K562 (cell line): ENCODE results near the gene BSCL2. TPM values are rescaled to one million over a fixed set of nuclear protein-coding genes. Genes with fewer than 3 reads are reported as not detected.

Source experiments
- BMI1 ChIP-seq: fragments of 150-350 bp; IDR thresholded peaks from 2 replicates; pipeline ENCODE4 v1.6.1; 2014; ENCODE audit warnings: low read length
- ESRRB ChIP-seq: fragments of 250-450 bp; sonication (Bioruptor Pico); IDR thresholded peaks from 2 replicates; pipeline ENCODE4 v1.5.0; 2020; ENCODE audit warnings: mild to moderate bottlenecking, moderate library complexity, borderline replicate concordance
- ETV6 ChIP-seq, 3 experiments: fragments of 150-350 bp in 1 of 3; sonication (generic) in 1 of 3; formaldehyde crosslinking in 1 of 3; IDR thresholded peaks; 2 replicates each; pipeline versions ENCODE4 v1.6.1 to v1.8.0; 2014 to 2022; ENCODE audit warnings: borderline replicate concordance in 2 of 3, low read depth in 2 of 3, antibody characterized with exemption in 1 of 3, low read length in 1 of 3, mild to moderate bottlenecking in 1 of 3, missing genetic modification reagents in 1 of 3
- EWSR1 ChIP-seq: fragments of 450-650 bp; IDR thresholded peaks from 2 replicates; pipeline ENCODE4 v1.6.1; 2018; ENCODE audit warnings: borderline replicate concordance, mild to moderate bottlenecking, low read depth, moderate library complexity; ENCODE audit not compliant: partially characterized antibody
- HOXB6 ChIP-seq: fragments of 250-450 bp; sonication (Bioruptor Pico); IDR thresholded peaks from 2 replicates; pipeline ENCODE4 v1.5.1; 2022; ENCODE audit warnings: mild to moderate bottlenecking, borderline replicate concordance
- KAT7 ChIP-seq: sonication (generic); formaldehyde crosslinking; IDR thresholded peaks from 2 replicates; pipeline ENCODE4 v1.8.0; 2022; ENCODE audit warnings: missing genetic modification reagents, mild to moderate bottlenecking, borderline replicate concordance
- MBD2 ChIP-seq: sonication (generic); IDR thresholded peaks from 2 replicates; pipeline ENCODE4 v1.6.1; 2016; ENCODE audit warnings: low read depth, borderline replicate concordance
- PHF8 ChIP-seq: fragments of 200-600 bp; sonication (generic); IDR thresholded peaks from 2 replicates; pipeline ENCODE4 v1.6.1; 2012; ENCODE audit warnings: mixed run types, mild to moderate bottlenecking, inconsistent platforms, low read length, moderate library complexity, borderline replicate concordance
- PTRF ChIP-seq: fragments of 450-650 bp; IDR thresholded peaks from 2 replicates; pipeline ENCODE4 v1.6.1; 2016; ENCODE audit warnings: mild to moderate bottlenecking, missing genetic modification characterization, missing compliant biosample characterization
- SAP30 ChIP-seq: fragments of 200-600 bp; sonication (generic); IDR thresholded peaks from 2 replicates; pipeline ENCODE4 v1.6.1; 2012; ENCODE audit warnings: borderline replicate concordance, low read depth, mild to moderate bottlenecking, moderate library complexity, low read length, control low read depth, inconsistent platforms; ENCODE audit not compliant: insufficient read depth, poor library complexity, severe bottlenecking
- TOE1 ChIP-seq, 2 experiments: fragments of 450-650 bp in 1 of 2; sonication (generic) in 1 of 2; formaldehyde crosslinking in 1 of 2; IDR thresholded peaks; 2 replicates each; pipeline versions ENCODE4 v1.7.1 to v1.8.0; 2016 to 2022; ENCODE audit warnings: borderline replicate concordance in 2 of 2, mild to moderate bottlenecking in 2 of 2, antibody characterized with exemption in 1 of 2, inconsistent platforms in 1 of 2, low read depth in 1 of 2, missing genetic modification reagents in 1 of 2, moderate library complexity in 1 of 2
- ZNF217 ChIP-seq: sonication (generic); formaldehyde crosslinking; IDR thresholded peaks from 2 replicates; pipeline ENCODE4 v1.8.0; 2022; ENCODE audit warnings: mild to moderate bottlenecking, missing genetic modification reagents
- ZNF324 ChIP-seq: fragments of 250-450 bp; sonication (Bioruptor Pico); IDR thresholded peaks from 2 replicates; pipeline ENCODE4 v1.4.0; 2020; ENCODE audit warnings: mild to moderate bottlenecking
- polyA plus RNA-seq, 8 experiments: library from polyadenylated mRNA; depleted of rRNA in 4 of 8; stranded (reverse) in 5 of 8; unstranded in 3 of 8; fragments of >200 nt; fragmentation: Nextera tagmentation in 2 of 8; fragmentation: Illumina TruSeq in 1 of 8; extraction: Ambion mirVana in 2 of 8; extraction: Trizol in 1 of 8; gene quantifications; 2 replicates each; pipeline versions ENCODE4 v1.2.1 to v1.2.3, GENCODE V29; 2011 to 2014; ENCODE audit warnings: inconsistent platforms in 1 of 8, missing spikeins in 1 of 8
- total RNA-seq, 7 experiments: library from RNA; depleted of rRNA in 6 of 7; stranded (reverse); fragments of >200 nt in 6 of 7; fragmentation: Illumina TruSeq in 2 of 7; extraction: Trizol in 2 of 7; gene quantifications; 2 replicates each; pipeline versions ENCODE4 v1.2.1 to v1.2.3, GENCODE V29; 2011 to 2021; ENCODE audit warnings: low replicate concordance in 1 of 7
- TF ChIP-seq, protein P1 (sequence below), 3 experiments: IDR thresholded peaks in 2 of 3; conservative IDR thresholded peaks in 1 of 3; 2 replicates each; pipeline ENCODE4 v1.5.1; 2011 to 2012; ENCODE audit warnings: low read length in 3 of 3, mild to moderate bottlenecking in 3 of 3, control low read depth in 2 of 3, improper control_type of control experiment in 1 of 3, inconsistent platforms in 1 of 3, low read depth in 1 of 3, mixed read lengths in 1 of 3, moderate library complexity in 1 of 3; ENCODE audit not compliant: insufficient read depth in 2 of 3
- TF ChIP-seq, protein P2 (sequence below): fragments of 250-450 bp; sonication (Bioruptor Pico); IDR thresholded peaks from 2 replicates; pipeline ENCODE4 v1.4.0; 2020; ENCODE audit warnings: mild to moderate bottlenecking, moderate library complexity
- TF ChIP-seq, protein P3 (sequence below): sonication (generic); formaldehyde crosslinking; IDR thresholded peaks from 2 replicates; pipeline ENCODE4 v1.8.0; 2022; ENCODE audit warnings: mild to moderate bottlenecking, low read depth, missing genetic modification reagents
- TF ChIP-seq, protein P4 (sequence below): IDR thresholded peaks from 2 replicates; pipeline ENCODE4 v1.6.1; 2011; ENCODE audit warnings: borderline replicate concordance, low read depth, mild to moderate bottlenecking, moderate library complexity, low read length; ENCODE audit not compliant: insufficient read depth, poor library complexity, severe bottlenecking

BSCL2 gene
- total and polyA plus RNA-seq, 9 of the 15 experiments (the other 6 are each of a cell fraction or from before 2014, with no cell fraction given), result 18.9 to 51.7 (median 35.2) TPM

DNA sequence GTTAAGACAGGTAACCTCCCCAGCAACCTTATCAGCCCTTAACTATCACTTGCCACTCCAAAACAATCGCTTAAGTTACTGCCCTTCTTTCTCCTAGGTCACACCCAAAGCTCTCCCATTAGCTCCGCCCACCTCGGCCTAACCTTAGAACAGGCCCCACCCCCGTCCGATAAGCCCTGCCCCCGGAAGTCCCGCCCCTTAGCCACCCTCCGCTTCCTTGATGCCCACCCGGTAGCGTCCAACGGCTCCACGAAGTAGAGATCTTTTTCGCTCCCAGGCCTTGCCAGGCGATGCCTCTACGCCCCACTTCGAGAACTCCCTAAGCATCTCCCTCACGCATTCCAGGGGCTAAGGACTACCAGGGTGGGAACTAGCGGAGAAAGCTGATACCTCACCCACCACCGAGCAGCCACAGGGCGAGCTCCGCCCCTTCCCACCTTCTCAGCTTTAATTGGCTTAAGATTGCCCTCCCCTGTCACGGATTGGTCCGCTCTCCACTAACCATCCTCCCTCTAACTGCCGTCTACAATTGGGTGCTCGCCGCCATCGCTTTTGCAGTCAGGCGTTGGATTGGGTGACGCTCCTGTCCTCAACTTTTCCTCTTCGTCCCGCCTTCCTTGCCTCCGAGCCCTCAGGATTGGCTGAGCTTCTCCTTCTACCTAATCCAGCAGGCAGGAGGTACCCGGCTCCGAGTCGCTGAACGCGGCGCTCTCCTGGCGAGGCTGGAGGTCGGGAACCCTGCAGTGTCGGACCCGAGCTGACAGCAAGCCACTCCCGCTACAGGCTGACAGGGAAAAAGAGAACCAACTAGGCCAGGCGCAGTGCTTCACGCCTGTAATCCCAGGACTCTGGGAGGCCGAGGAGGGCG lies 46.7 kb upstream of the BSCL2 start, which contains the start of gene ZBTB3 (continued):
- TF ChIP-seq, protein P1, sequence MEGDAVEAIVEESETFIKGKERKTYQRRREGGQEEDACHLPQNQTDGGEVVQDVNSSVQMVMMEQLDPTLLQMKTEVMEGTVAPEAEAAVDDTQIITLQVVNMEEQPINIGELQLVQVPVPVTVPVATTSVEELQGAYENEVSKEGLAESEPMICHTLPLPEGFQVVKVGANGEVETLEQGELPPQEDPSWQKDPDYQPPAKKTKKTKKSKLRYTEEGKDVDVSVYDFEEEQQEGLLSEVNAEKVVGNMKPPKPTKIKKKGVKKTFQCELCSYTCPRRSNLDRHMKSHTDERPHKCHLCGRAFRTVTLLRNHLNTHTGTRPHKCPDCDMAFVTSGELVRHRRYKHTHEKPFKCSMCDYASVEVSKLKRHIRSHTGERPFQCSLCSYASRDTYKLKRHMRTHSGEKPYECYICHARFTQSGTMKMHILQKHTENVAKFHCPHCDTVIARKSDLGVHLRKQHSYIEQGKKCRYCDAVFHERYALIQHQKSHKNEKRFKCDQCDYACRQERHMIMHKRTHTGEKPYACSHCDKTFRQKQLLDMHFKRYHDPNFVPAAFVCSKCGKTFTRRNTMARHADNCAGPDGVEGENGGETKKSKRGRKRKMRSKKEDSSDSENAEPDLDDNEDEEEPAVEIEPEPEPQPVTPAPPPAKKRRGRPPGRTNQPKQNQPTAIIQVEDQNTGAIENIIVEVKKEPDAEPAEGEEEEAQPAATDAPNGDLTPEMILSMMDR (IDR thresholded peaks at IDR 0.05 in 2 of 3, conservative IDR thresholded peaks at IDR 0.05 in 1 of 3; ENCODE audit: insufficient read depth in 2 of 3, low read depth in 1 of 3, low read length in 3 of 3), result peak in 1 of 3 experiments; percentile 1; a peak in 1 of 6 replicates
- TF ChIP-seq ZNF217 (CRISPR knock-in tag) (no peak), ZNF324 (no peak), BMI1 (no peak), EWSR1 (no peak), SAP30 (no peak), PTRF (no peak), TOE1 (IDR thresholded peaks at IDR 0.05; ENCODE audit: borderline replicate concordance) (no peak; the same call in 1 of the 2 replicates), TOE1 (CRISPR knock-in tag; IDR thresholded peaks at IDR 0.05; ENCODE audit: borderline replicate concordance, low read depth) (no peak), PHF8 (peak; percentile 93; the same call in 1 of the 2 replicates), ESRRB (CRISPR knock-in tag) (no peak), MBD2 (peak; percentile 99), HOXB6 (CRISPR knock-in tag) (no peak), KAT7 (no peak; the same call in 1 of the 2 replicates), ETV6 (IDR thresholded peaks at IDR 0.05; ENCODE audit: borderline replicate concordance in 1 of 2, low read depth in 2 of 2, low read length in 1 of 2) (no peak), ETV6 (CRISPR knock-in tag; IDR thresholded peaks at IDR 0.05; ENCODE audit: borderline replicate concordance) (no peak)
- TF ChIP-seq, protein P2, sequence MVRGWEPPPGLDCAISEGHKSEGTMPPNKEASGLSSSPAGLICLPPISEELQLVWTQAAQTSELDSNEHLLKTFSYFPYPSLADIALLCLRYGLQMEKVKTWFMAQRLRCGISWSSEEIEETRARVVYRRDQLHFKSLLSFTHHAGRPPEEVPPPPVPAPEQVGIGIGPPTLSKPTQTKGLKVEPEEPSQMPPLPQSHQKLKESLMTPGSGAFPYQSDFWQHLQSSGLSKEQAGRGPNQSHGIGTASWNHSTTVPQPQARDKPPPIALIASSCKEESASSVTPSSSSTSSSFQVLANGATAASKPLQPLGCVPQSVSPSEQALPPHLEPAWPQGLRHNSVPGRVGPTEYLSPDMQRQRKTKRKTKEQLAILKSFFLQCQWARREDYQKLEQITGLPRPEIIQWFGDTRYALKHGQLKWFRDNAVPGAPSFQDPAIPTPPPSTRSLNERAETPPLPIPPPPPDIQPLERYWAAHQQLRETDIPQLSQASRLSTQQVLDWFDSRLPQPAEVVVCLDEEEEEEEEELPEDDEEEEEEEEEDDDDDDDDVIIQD (CRISPR knock-in tag), result no peak
- TF ChIP-seq, protein P3, sequence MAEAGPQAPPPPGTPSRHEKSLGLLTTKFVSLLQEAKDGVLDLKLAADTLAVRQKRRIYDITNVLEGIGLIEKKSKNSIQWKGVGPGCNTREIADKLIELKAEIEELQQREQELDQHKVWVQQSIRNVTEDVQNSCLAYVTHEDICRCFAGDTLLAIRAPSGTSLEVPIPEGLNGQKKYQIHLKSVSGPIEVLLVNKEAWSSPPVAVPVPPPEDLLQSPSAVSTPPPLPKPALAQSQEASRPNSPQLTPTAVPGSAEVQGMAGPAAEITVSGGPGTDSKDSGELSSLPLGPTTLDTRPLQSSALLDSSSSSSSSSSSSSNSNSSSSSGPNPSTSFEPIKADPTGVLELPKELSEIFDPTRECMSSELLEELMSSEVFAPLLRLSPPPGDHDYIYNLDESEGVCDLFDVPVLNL, result no peak
- TF ChIP-seq, protein P4, sequence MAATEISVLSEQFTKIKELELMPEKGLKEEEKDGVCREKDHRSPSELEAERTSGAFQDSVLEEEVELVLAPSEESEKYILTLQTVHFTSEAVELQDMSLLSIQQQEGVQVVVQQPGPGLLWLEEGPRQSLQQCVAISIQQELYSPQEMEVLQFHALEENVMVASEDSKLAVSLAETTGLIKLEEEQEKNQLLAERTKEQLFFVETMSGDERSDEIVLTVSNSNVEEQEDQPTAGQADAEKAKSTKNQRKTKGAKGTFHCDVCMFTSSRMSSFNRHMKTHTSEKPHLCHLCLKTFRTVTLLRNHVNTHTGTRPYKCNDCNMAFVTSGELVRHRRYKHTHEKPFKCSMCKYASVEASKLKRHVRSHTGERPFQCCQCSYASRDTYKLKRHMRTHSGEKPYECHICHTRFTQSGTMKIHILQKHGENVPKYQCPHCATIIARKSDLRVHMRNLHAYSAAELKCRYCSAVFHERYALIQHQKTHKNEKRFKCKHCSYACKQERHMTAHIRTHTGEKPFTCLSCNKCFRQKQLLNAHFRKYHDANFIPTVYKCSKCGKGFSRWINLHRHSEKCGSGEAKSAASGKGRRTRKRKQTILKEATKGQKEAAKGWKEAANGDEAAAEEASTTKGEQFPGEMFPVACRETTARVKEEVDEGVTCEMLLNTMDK, result no peak
